IgD-negative memory B cell (primary cell): Measurements from ENCODE around the gene FAM83F. TPM values are rescaled to one million over a fixed set of nuclear protein-coding genes. Genes with fewer than 3 reads are reported as not detected.
"Not testable (repeated sequence)": the region's sequence is repeated elsewhere in the genome, so short reads cannot be mapped to it uniquely, and the experiment has no call there.

Experiments
- H3K27ac Mint-ChIP-seq, 3 donors: one replicate each; pipeline ENCODE4 v1.8.0; 2020 to 2022; ENCODE audit warnings: mild to moderate bottlenecking in 3 of 3, mixed read lengths in 3 of 3, moderate library complexity in 1 of 3
- H3K27me3 Mint-ChIP-seq: one replicate; pipeline ENCODE4 v1.8.0; 2021; ENCODE audit warnings: mixed read lengths
- H3K36me3 Mint-ChIP-seq: one replicate; pipeline ENCODE4 v1.8.0; 2020; ENCODE audit warnings: mild to moderate bottlenecking, mixed read lengths
- H3K4me1 Mint-ChIP-seq, 3 donors: one replicate each; pipeline ENCODE4 v1.8.0; 2020 to 2022; ENCODE audit warnings: mixed read lengths in 3 of 3, mild to moderate bottlenecking in 1 of 3
- H3K4me3 Mint-ChIP-seq, 4 donors: one replicate each; pipeline ENCODE4 v1.8.0; 2020 to 2022; ENCODE audit warnings: mild to moderate bottlenecking in 4 of 4, mixed read lengths in 4 of 4, moderate library complexity in 3 of 4
- H3K9me3 Mint-ChIP-seq, 3 donors: one replicate each; pipeline ENCODE4 v1.8.0; 2020 to 2021; ENCODE audit warnings: mixed read lengths in 3 of 3, mild to moderate bottlenecking in 1 of 3
- polyA plus RNA-seq: library from polyadenylated mRNA; unstranded; fragments of 300-500 nt; fragmentation: Illumina TruSeq; gene quantifications from one replicate; pipeline ENCODE4 v1.2.3, GENCODE V29; 2021

FAM83F gene
- polyA plus RNA-seq, result not detected

- H3K4me3 Mint-ChIP-seq, result peak within 1 kb of the TSS; percentile 44 to 76 (median 60)
- peaks cover 1 to 4% (median 2%) of the 10 kb centered on the region in 3 donors for H3K4me1 Mint-ChIP-seq
- H3K27me3 Mint-ChIP-seq, result peaks cover 36% of the 10 kb centered on the region
- peak within 1 kb of the TSS in 1 of 3 donors; percentile 89 for H3K27ac Mint-ChIP-seq
- H3K36me3 Mint-ChIP-seq, result peaks cover 1% of the 10 kb centered on the region
- H3K9me3 Mint-ChIP-seq, result no peaks in the 10 kb centered on the region
Observed at GRCh38 chr22:39994566-39995392, at the start of gene FAM83F. FAM83F (plus strand) TSS chr22:39994954; CDS start chr22:39995043, 89 bp downstream.

GRCh38 chr22:39946126-39946502 lies 48.6 kb upstream of the FAM83F start:
- H3K27ac Mint-ChIP-seq, result no peak overlapping the region
- peak overlapping the region in 1 of 4 donors; percentile 88 for H3K4me3 Mint-ChIP-seq
- H3K4me1 Mint-ChIP-seq, result peaks cover 24 to 26% (median 26%) of the 10 kb centered on the region in 3 donors
- H3K27me3 Mint-ChIP-seq, result no peaks in the 10 kb centered on the region
- peaks cover 2% of the 10 kb centered on the region for H3K36me3 Mint-ChIP-seq
- H3K9me3 Mint-ChIP-seq, result no peaks in the 10 kb centered on the region

- Mint-ChIP-seq H3K9me3 (no peaks in the 10 kb centered on the region), H3K36me3 (peaks cover 2% of the 10 kb centered on the region), H3K27ac (peak overlapping the region in 1 of 3 donors; percentile 76), H3K27me3 (no peaks in the 10 kb centered on the region), H3K4me1 (peaks cover 27 to 30% (median 30%) of the 10 kb centered on the region in 3 donors), H3K4me3 (peak overlapping the region in 3 of 4 donors; percentile 10 to 88 (median 30))
Observed at GRCh38 chr22:39946503-39947219, 48.1 kb upstream of the FAM83F start.

- peak overlapping the region in 3 of 4 donors; percentile 10 to 88 (median 30) for H3K4me3 Mint-ChIP-seq
- no peaks in the 10 kb centered on the region for H3K9me3 Mint-ChIP-seq
- peaks cover 2% of the 10 kb centered on the region for H3K36me3 Mint-ChIP-seq
- peak overlapping the region in 2 of 3 donors; percentile 56 to 76 for H3K27ac Mint-ChIP-seq
- H3K27me3 Mint-ChIP-seq, result no peaks in the 10 kb centered on the region
- H3K4me1 Mint-ChIP-seq, result peaks cover 26 to 34% (median 33%) of the 10 kb centered on the region in 3 donors
Observed at GRCh38 chr22:39947220-39948216, 47.2 kb upstream of the FAM83F start.

- no peak overlapping the region for H3K27ac Mint-ChIP-seq
- peaks cover 8% of the 10 kb centered on the region for H3K27me3 Mint-ChIP-seq
- H3K4me3 Mint-ChIP-seq, result peak overlapping the region in 2 of 4 donors; percentile 0 to 1
- H3K36me3 Mint-ChIP-seq, result peaks cover 3% of the 10 kb centered on the region
- H3K9me3 Mint-ChIP-seq, result no peaks in the 10 kb centered on the region
- H3K4me1 Mint-ChIP-seq, result peaks cover 31 to 36% (median 33%) of the 10 kb centered on the region in 3 donors
Observed at GRCh38 chr22:39949964-39950737, 44.6 kb upstream of the FAM83F start.

- peak overlapping the region in 2 of 3 donors; percentile 18 to 31 for H3K27ac Mint-ChIP-seq
- peak overlapping the region in 1 of 4 donors; percentile 61 for H3K4me3 Mint-ChIP-seq
- H3K36me3 Mint-ChIP-seq, H3K27me3 Mint-ChIP-seq, H3K9me3 Mint-ChIP-seq: not testable (repeated sequence)
- peaks cover 30 to 33% (median 32%) of the 10 kb centered on the region in 3 donors for H3K4me1 Mint-ChIP-seq
Observed at GRCh38 chr22:39951603-39952293, 43.0 kb upstream of the FAM83F start.

- H3K27me3 Mint-ChIP-seq, result peaks cover 14% of the 10 kb centered on the region
- no peaks in the 10 kb centered on the region for H3K9me3 Mint-ChIP-seq
- peaks cover 30 to 33% (median 31%) of the 10 kb centered on the region in 3 donors for H3K4me1 Mint-ChIP-seq
- H3K27ac Mint-ChIP-seq, result peak overlapping the region in 1 of 3 donors; percentile 31
- H3K4me3 Mint-ChIP-seq, result peak overlapping the region in 1 of 4 donors; percentile 31
- peaks cover 5% of the 10 kb centered on the region for H3K36me3 Mint-ChIP-seq
Observed at GRCh38 chr22:39952347-39952746, 42.4 kb upstream of the FAM83F start.

- Mint-ChIP-seq H3K4me3 (no peak overlapping the region), H3K27ac (peak overlapping the region in 1 of 3 donors; percentile 48)
Observed at GRCh38 chr22:39953101-39953500, 41.7 kb upstream of the FAM83F start.

GRCh38 chr22:39954584-39955055 lies 40.1 kb upstream of the FAM83F start:
- Mint-ChIP-seq H3K36me3 (peaks cover 5% of the 10 kb centered on the region), H3K27me3 (peaks cover 19% of the 10 kb centered on the region), H3K9me3 (no peaks in the 10 kb centered on the region), H3K4me1 (peaks cover 30 to 34% (median 30%) of the 10 kb centered on the region in 3 donors), H3K27ac (no peak overlapping the region), H3K4me3 (no peak overlapping the region)

More at GRCh38 chr22:39953101-39953500, 41.7 kb upstream of the FAM83F start:
- peaks cover 5% of the 10 kb centered on the region for H3K36me3 Mint-ChIP-seq
- no peaks in the 10 kb centered on the region for H3K9me3 Mint-ChIP-seq
- H3K27me3 Mint-ChIP-seq, result peaks cover 17% of the 10 kb centered on the region
- peaks cover 29 to 33% (median 30%) of the 10 kb centered on the region in 3 donors for H3K4me1 Mint-ChIP-seq

- Mint-ChIP-seq H3K27me3 (peaks cover 25% of the 10 kb centered on the region), H3K27ac (no peak overlapping the region), H3K4me1 (peaks cover 21 to 26% (median 24%) of the 10 kb centered on the region in 3 donors), H3K9me3 (no peaks in the 10 kb centered on the region), H3K4me3 (peak overlapping the region in 1 of 4 donors; percentile 28), H3K36me3 (peaks cover 8% of the 10 kb centered on the region)
Observed at GRCh38 chr22:39955675-39956074, 39.1 kb upstream of the FAM83F start.

GRCh38 chr22:39956932-39957664 lies 37.7 kb upstream of the FAM83F start:
- Mint-ChIP-seq H3K36me3 (peaks cover 9% of the 10 kb centered on the region), H3K4me1 (peaks cover 16 to 21% (median 17%) of the 10 kb centered on the region in 3 donors), H3K9me3 (no peaks in the 10 kb centered on the region), H3K4me3 (peak overlapping the region in 2 of 4 donors; percentile 72 to 83), H3K27me3 (peaks cover 28% of the 10 kb centered on the region), H3K27ac (peak overlapping the region in 1 of 3 donors; percentile 8)

GRCh38 chr22:39958009-39958711 lies 36.6 kb upstream of the FAM83F start:
- Mint-ChIP-seq H3K4me1 (peaks cover 14 to 19% (median 15%) of the 10 kb centered on the region in 3 donors), H3K4me3 (peak overlapping the region in 1 of 4 donors; percentile 12), H3K9me3 (no peaks in the 10 kb centered on the region), H3K36me3 (peaks cover 10% of the 10 kb centered on the region), H3K27me3 (peaks cover 26% of the 10 kb centered on the region), H3K27ac (no peak overlapping the region)
